ENCODE data around the gene CSMD2. TPM values are rescaled to one million over a fixed set of nuclear protein-coding genes. Genes with fewer than 3 reads are reported as not detected.

Gene CSMD2
- total and polyA plus RNA-seq, 2 of the 4 experiments (the other 2 are of a cell fraction): under 0.01 to 0.36 TPM

DNA sequence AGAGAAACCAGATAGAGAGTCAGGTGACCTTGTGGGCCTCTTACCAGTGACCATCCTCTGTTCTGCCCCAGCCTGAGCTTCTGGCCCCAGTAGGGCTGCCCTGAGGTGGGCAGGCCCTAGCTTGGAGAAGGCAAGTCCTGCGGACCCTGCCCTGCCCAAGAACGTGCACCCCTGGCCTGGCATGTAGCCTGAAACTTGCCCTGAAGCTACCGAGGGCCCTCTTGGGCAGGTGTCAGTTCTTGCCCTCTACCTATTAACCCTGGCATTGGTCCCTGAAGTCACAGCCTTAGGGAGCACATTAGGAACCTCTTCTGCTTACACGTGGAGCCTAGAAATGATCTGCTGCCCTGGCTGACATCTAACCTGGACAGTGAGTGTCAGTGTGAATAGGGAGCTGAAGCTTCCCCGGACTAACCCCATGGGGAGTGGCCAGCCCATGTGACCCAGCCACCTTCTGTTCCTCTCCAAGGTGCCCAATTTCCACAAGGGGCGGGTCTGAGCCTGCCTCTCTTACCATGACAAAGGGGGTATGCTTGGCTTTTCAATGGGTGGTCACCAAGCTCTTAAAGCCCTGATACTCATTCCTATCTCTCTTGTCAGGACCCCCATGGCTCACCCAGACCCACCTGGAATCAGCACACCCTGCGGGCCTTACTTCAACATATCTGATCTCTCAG lies 529.6 kb downstream of the CSMD2 start:
- Histone ChIP-seq H3K36me3 (ENCODE audit: control insufficient read depth, insufficient read depth, low read length) (no peaks in the 10 kb centered on the region), H3K14ac (replicated peaks; ENCODE audit: low read depth, low read length) (no peak overlapping the region), H3K4ac (ENCODE audit: low read depth, low read length) (no peak overlapping the region), H2BK15ac (ENCODE audit: low read depth, low read length) (no peak overlapping the region), H3K18ac (ENCODE audit: low read depth, low read length) (no peak overlapping the region), H3K79me1 (ENCODE audit: low read depth in 1 of 2, low read length in 2 of 2) (no peaks in the 10 kb centered on the region), H3K23ac (ENCODE audit: low read depth, low read length) (no peak overlapping the region), H3K9ac (ENCODE audit: low read depth, low read length) (no peak overlapping the region), H4K91ac (ENCODE audit: insufficient read depth, low read depth, low read length) (no peak overlapping the region), H2BK120ac (ENCODE audit: low read depth, low read length) (no peak overlapping the region), H2AFZ (replicated peaks; ENCODE audit: low read length, poor library complexity) (no peak overlapping the region), H2BK5ac (ENCODE audit: low read depth, low read length, poor library complexity, severe bottlenecking) (no peak overlapping the region), H3K4me1 (ENCODE audit: control insufficient read depth, insufficient read depth, low read length) (no peaks in the 10 kb centered on the region), H3K9me3 (ENCODE audit: control insufficient read depth, insufficient read depth, low read length) (no peaks in the 10 kb centered on the region), H3K27me3 (ENCODE audit: control insufficient read depth, insufficient read depth, low read length) (no peaks in the 10 kb centered on the region), H4K20me1 (ENCODE audit: insufficient read depth, low read length) (no peaks in the 10 kb centered on the region), H3K56ac (ENCODE audit: extremely low read depth, insufficient read depth, low read length) (no peak overlapping the region), H4K5ac (ENCODE audit: low read depth, low read length) (no peak overlapping the region), H3K4me3 (ENCODE audit: insufficient read depth, low read depth, low read length) (no peak overlapping the region), H3K4me2 (ENCODE audit: low read depth, low read length) (no peak overlapping the region), H4K8ac (ENCODE audit: low read depth in 2 of 2, low read length in 2 of 2) (no peak overlapping the region), H3K9me1 (ENCODE audit: insufficient read depth, low read length) (no peaks in the 10 kb centered on the region), H2AK5ac (ENCODE audit: low read depth, low read length) (no peak overlapping the region), H3K27ac (ENCODE audit: insufficient read depth, low read length) (no peak overlapping the region), H2BK20ac (ENCODE audit: low read depth, low read length) (no peak overlapping the region), H2AK9ac (replicated peaks; ENCODE audit: low read depth, low read length, poor library complexity) (no peak overlapping the region)
- no peak for TF ChIP-seq RAD21 (IDR thresholded peaks at IDR 0.05; ENCODE audit: low read length)
- no peak for TF ChIP-seq BHLHE40 (IDR thresholded peaks at IDR 0.05; ENCODE audit: low read depth, low read length)
- TF ChIP-seq, protein P1, sequence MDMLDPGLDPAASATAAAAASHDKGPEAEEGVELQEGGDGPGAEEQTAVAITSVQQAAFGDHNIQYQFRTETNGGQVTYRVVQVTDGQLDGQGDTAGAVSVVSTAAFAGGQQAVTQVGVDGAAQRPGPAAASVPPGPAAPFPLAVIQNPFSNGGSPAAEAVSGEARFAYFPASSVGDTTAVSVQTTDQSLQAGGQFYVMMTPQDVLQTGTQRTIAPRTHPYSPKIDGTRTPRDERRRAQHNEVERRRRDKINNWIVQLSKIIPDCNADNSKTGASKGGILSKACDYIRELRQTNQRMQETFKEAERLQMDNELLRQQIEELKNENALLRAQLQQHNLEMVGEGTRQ (IDR thresholded peaks at IDR 0.05; ENCODE audit: low read depth, low read length): no peak
- no peak for TF ChIP-seq POLR2A (IDR thresholded peaks at IDR 0.05; ENCODE audit: low read depth, low read length)
- no peak for TF ChIP-seq FOS (IDR thresholded peaks at IDR 0.05; ENCODE audit: low read depth, low read length)
- TF ChIP-seq, protein P2, sequence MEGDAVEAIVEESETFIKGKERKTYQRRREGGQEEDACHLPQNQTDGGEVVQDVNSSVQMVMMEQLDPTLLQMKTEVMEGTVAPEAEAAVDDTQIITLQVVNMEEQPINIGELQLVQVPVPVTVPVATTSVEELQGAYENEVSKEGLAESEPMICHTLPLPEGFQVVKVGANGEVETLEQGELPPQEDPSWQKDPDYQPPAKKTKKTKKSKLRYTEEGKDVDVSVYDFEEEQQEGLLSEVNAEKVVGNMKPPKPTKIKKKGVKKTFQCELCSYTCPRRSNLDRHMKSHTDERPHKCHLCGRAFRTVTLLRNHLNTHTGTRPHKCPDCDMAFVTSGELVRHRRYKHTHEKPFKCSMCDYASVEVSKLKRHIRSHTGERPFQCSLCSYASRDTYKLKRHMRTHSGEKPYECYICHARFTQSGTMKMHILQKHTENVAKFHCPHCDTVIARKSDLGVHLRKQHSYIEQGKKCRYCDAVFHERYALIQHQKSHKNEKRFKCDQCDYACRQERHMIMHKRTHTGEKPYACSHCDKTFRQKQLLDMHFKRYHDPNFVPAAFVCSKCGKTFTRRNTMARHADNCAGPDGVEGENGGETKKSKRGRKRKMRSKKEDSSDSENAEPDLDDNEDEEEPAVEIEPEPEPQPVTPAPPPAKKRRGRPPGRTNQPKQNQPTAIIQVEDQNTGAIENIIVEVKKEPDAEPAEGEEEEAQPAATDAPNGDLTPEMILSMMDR (conservative IDR thresholded peaks at IDR 0.05; ENCODE audit: low read depth, low read length): no peak
- WGBS, 2 experiments (ENCODE audit: extremely low coverage in 2 of 2, insufficient read length in 1 of 2): 35% methylated on average over 3 of the region's 7 CpGs; no CpG with 5 or more reads in 1 of the 2 experiments
- DNase-seq (no peak), ATAC-seq (ENCODE audit: low read depth) (no peak)
- dilution Hi-C loops (cut with HindIII; ENCODE audit: low sequenced_read_pairs, unreplicated experiment): no loop called here
- POLR2A ChIA-PET (ENCODE audit: unreplicated experiment): no interaction called here
- intact Hi-C loops (cut with micrococcal nuclease): no loop called here
- no TSS peak for BruUV-seq (replicated peaks)
- CTCF ChIA-PET: no interaction called here
- in situ Hi-C loops (cut with MboI; ENCODE audit: low sequenced_read_pairs): loop anchor here (10.0 kb wide), 1 partner anchor 1109 kb away; no protein-coding TSS in a partner anchor
